Breast epithelium (tissue), 4 donors: ENCODE measurements around the gene AGR3. TPM values are rescaled to one million over a fixed set of nuclear protein-coding genes. Genes with fewer than 3 reads are reported as not detected.

Experiments used
- DNase-seq, 2 donors: peaks; one replicate each; pipeline ENCODE4 v3.0.0-alpha.2; 2019; ENCODE audit warnings: low spot score in 2 of 2
- H3K27ac ChIP-seq, 2 donors: fragments of 200-600 bp; sonication (generic) in 1 of 2; one replicate each; pipeline ENCODE4 v1.5.1; 2016 to 2019; ENCODE audit warnings: mild to moderate bottlenecking in 1 of 2
- H3K27me3 ChIP-seq, 2 donors: fragments of 200-600 bp; sonication (generic) in 1 of 2; one replicate each; pipeline versions ENCODE4 v1.5.1 to v1.6.0; 2017 to 2019; ENCODE audit warnings: control low read depth in 1 of 2, mild to moderate bottlenecking in 1 of 2
- H3K36me3 ChIP-seq: fragments of 200-600 bp; one replicate; pipeline ENCODE4 v1.5.1; 2019
- H3K4me1 ChIP-seq, 2 donors: fragments of 200-600 bp; sonication (generic); one replicate each; pipeline ENCODE4 v1.5.1; 2016 to 2019; ENCODE audit warnings: control low read depth in 1 of 2
- H3K4me3 ChIP-seq, 3 donors: fragments of 200-600 bp; sonication (generic); 1 replicate in 2 of 3; 2 replicates in 1 of 3; pipeline ENCODE4 v1.5.1; 2016 to 2019; ENCODE audit warnings: mild to moderate bottlenecking in 3 of 3, moderate library complexity in 2 of 3
- H3K9me3 ChIP-seq, 2 donors: fragments of 200-600 bp; sonication (generic) in 1 of 2; one replicate each; pipeline ENCODE4 v1.5.1; 2016 to 2019; ENCODE audit warnings: control low read depth in 1 of 2
- CTCF ChIP-seq, 3 donors: fragments of 450-650 bp; IDR thresholded peaks; one replicate each; pipeline ENCODE4 v1.5.1; 2016 to 2017; ENCODE audit warnings: antibody characterized with exemption in 3 of 3, mild to moderate bottlenecking in 3 of 3, moderate library complexity in 3 of 3
- POLR2A ChIP-seq: fragments of 450-650 bp; IDR thresholded peaks from one replicate; pipeline ENCODE4 v1.6.1; 2016; ENCODE audit warnings: antibody characterized with exemption, mild to moderate bottlenecking, moderate library complexity
- POLR2AphosphoS5 ChIP-seq, 3 donors: sonication (generic); formaldehyde crosslinking; IDR thresholded peaks; one replicate each; pipeline ENCODE4 v1.6.1; 2017; ENCODE audit warnings: antibody characterized with exemption in 3 of 3
- intact Hi-C: fragments of 100-400 bp; cut with DNase I; formaldehyde crosslinking; loops from one replicate; pipeline ENCODE4 v1.15.1; 2023; ENCODE audit warnings: low total_unique reads
- total RNA-seq, 3 donors: library from RNA; depleted of rRNA; stranded (reverse); fragments of >200 nt; gene quantifications; one replicate each; pipeline ENCODE4 v1.1.0, GENCODE V29; 2016

AGR3 gene
- total RNA-seq, 3 donors from 2014 or later = 32.1 to 37.3 TPM; not detected in 1

- DNase-seq = no peak
- intact Hi-C loops = no loop called here
- Histone ChIP-seq H3K4me1 (no peaks in the 10 kb centered on the region), H3K36me3 (no peaks in the 10 kb centered on the region), H3K27me3 (no peaks in the 10 kb centered on the region), H3K4me3 (no peak overlapping the region), H3K27ac (no peak overlapping the region), H3K9me3 (no peaks in the 10 kb centered on the region)
- TF ChIP-seq POLR2AphosphoS5 (IDR thresholded peaks at IDR 0.05) = no peak
- no peak for TF ChIP-seq CTCF (IDR thresholded peaks at IDR 0.05)
- no peak for TF ChIP-seq POLR2A
These were observed 66.8 kb downstream of the AGR3 start for GRCh38 chr7:16815001-16815400.

- H3K36me3 ChIP-seq = no peaks in the 10 kb centered on the region
- intact Hi-C loops = no loop called here
- H3K9me3 ChIP-seq = no peaks in the 10 kb centered on the region
- no peaks in the 10 kb centered on the region for H3K4me1 ChIP-seq
- peak in 1 of 2 donors; percentile 32 for DNase-seq
- H3K4me3 ChIP-seq = no peak overlapping the region
- H3K27ac ChIP-seq = peak overlapping the region in 1 of 2 donors; percentile 6
- TF ChIP-seq CTCF (IDR thresholded peaks at IDR 0.05) = no peak
- no peak for TF ChIP-seq POLR2AphosphoS5 (IDR thresholded peaks at IDR 0.05)
- no peak for TF ChIP-seq POLR2A
- no peaks in the 10 kb centered on the region for H3K27me3 ChIP-seq
These were observed 68.6 kb downstream of the AGR3 start for GRCh38 chr7:16813232-16813616.

- H3K27me3 ChIP-seq = no peaks in the 10 kb centered on the region
- H3K27ac ChIP-seq = peak overlapping the region in 1 of 2 donors; percentile 6
- H3K4me1 ChIP-seq = no peaks in the 10 kb centered on the region
- TF ChIP-seq POLR2A (no peak), CTCF (IDR thresholded peaks at IDR 0.05) (no peak), POLR2AphosphoS5 (IDR thresholded peaks at IDR 0.05) (no peak)
- DNase-seq = no peak
- no peak overlapping the region for H3K4me3 ChIP-seq
- H3K9me3 ChIP-seq = no peaks in the 10 kb centered on the region
- intact Hi-C loops = no loop called here
- H3K36me3 ChIP-seq = no peaks in the 10 kb centered on the region
These were observed 69.1 kb downstream of the AGR3 start for GRCh38 chr7:16812542-16813231.

GRCh38 chr7:16811551-16811950, 70.2 kb downstream of the AGR3 start:
- Histone ChIP-seq H3K27me3 (no peaks in the 10 kb centered on the region), H3K4me1 (no peaks in the 10 kb centered on the region), H3K36me3 (no peaks in the 10 kb centered on the region), H3K4me3 (no peak overlapping the region), H3K27ac (no peak overlapping the region), H3K9me3 (no peaks in the 10 kb centered on the region)
- DNase-seq = no peak
- TF ChIP-seq POLR2AphosphoS5 (IDR thresholded peaks at IDR 0.05) = no peak
- no peak for TF ChIP-seq POLR2A
- no peak for TF ChIP-seq CTCF (IDR thresholded peaks at IDR 0.05)
- intact Hi-C loops = no loop called here

- intact Hi-C loops = no loop called here
- no peaks in the 10 kb centered on the region for H3K4me1 ChIP-seq
- no peaks in the 10 kb centered on the region for H3K9me3 ChIP-seq
- no peak for DNase-seq
- TF ChIP-seq POLR2A (no peak), CTCF (IDR thresholded peaks at IDR 0.05) (no peak), POLR2AphosphoS5 (IDR thresholded peaks at IDR 0.05) (no peak)
- no peak overlapping the region for H3K4me3 ChIP-seq
- no peaks in the 10 kb centered on the region for H3K27me3 ChIP-seq
- no peak overlapping the region for H3K27ac ChIP-seq
- no peaks in the 10 kb centered on the region for H3K36me3 ChIP-seq
These were observed 71.2 kb downstream of the AGR3 start for GRCh38 chr7:16810573-16810972.
